H1 (cell line): ENCODE results near the gene PI4KB. TPM values are rescaled to one million over a fixed set of nuclear protein-coding genes. Genes with fewer than 3 reads are reported as not detected.

ENCODE experiments used
- CTCF ChIA-PET: fragments of 300-600 bp; sonication (Branson Sonifier 250); formaldehyde crosslinking; loops from one replicate; lab custom pipeline; 2021; ENCODE audit not compliant: partially characterized antibody; lab: Charles Lee
- POLR2A ChIA-PET: fragments of 300-600 bp; sonication (Branson Sonifier 250); formaldehyde crosslinking; loops from one replicate; lab custom pipeline; 2021; ENCODE audit warnings: inconsistent platforms; ENCODE audit not compliant: partially characterized antibody; lab: Charles Lee
- DNase-seq, 2 experiments: peaks; one replicate each; pipeline versions ENCODE4 v3.0.0 to v3.0.0-alpha.2; 2010 to 2022; ENCODE audit warnings: low spot score in 2 of 2, low read depth in 1 of 2, mixed read lengths in 1 of 2
- FAIRE-seq: peaks from 2 replicates; lab custom pipeline; 2011; peaks lifted over from hg19 to GRCh38; lab: Jason Lieb, UNC
- H2AFZ ChIP-seq: 2 replicates; pipeline ENCODE4 v1.8.1; 2012; ENCODE audit warnings: low read length, inconsistent platforms
- H2AK5ac ChIP-seq: 2 replicates; pipeline ENCODE4 v1.6.1; 2013; ENCODE audit warnings: low read depth, low read length
- H2BK120ac ChIP-seq: replicated peaks from 2 replicates; pipeline ENCODE3; 2013; ENCODE audit warnings: low read depth, low read length, inconsistent platforms
- H2BK12ac ChIP-seq: 2 replicates; pipeline ENCODE4 v1.6.1; 2013; ENCODE audit warnings: low read depth, low read length
- H2BK15ac ChIP-seq: 2 replicates; pipeline ENCODE4 v1.6.1; 2013; ENCODE audit warnings: low read length
- H2BK20ac ChIP-seq: 2 replicates; pipeline ENCODE4 v1.6.1; 2013; ENCODE audit warnings: low read length
- H2BK5ac ChIP-seq: 2 replicates; pipeline ENCODE4 v1.6.1; 2013; ENCODE audit warnings: low read depth, low read length
- H3K14ac ChIP-seq: 2 replicates; pipeline ENCODE4 v1.6.1; 2013; ENCODE audit warnings: inconsistent platforms; ENCODE audit not compliant: insufficient read length
- H3K18ac ChIP-seq: 2 replicates; pipeline ENCODE4 v1.6.1; 2013; ENCODE audit warnings: low read length; ENCODE audit errors: extremely low read depth
- H3K23ac ChIP-seq: 2 replicates; pipeline ENCODE4 v1.6.1; 2013; ENCODE audit warnings: inconsistent platforms; ENCODE audit not compliant: insufficient read length
- H3K23me2 ChIP-seq: 2 replicates; pipeline ENCODE4 v1.6.1; 2013; ENCODE audit warnings: low read depth, low read length
- H3K27ac ChIP-seq: 2 replicates; pipeline ENCODE4 v1.6.1; 2011; ENCODE audit warnings: low read depth, low read length, inconsistent platforms
- H3K27me3 ChIP-seq, 4 experiments: replicated peaks in 1 of 4; 1 replicate in 1 of 4; 2 replicates in 3 of 4; pipeline versions ENCODE4 v1.6.1 to v1.8.1; 2011 to 2013; ENCODE audit warnings: low read length in 3 of 4, mild to moderate bottlenecking in 3 of 4, inconsistent platforms in 2 of 4, mixed read lengths in 2 of 4, moderate library complexity in 1 of 4; ENCODE audit not compliant: control insufficient read depth in 3 of 4, insufficient read depth in 3 of 4; ENCODE audit errors: extremely low read depth in 1 of 4
- H3K36me3 ChIP-seq, 4 experiments: 2 replicates each; pipeline versions ENCODE4 v1.6.1 to v1.8.1; 2011 to 2013; ENCODE audit warnings: mild to moderate bottlenecking in 4 of 4, low read length in 3 of 4, moderate library complexity in 2 of 4, control low read depth in 1 of 4, inconsistent platforms in 1 of 4; ENCODE audit not compliant: insufficient read depth in 4 of 4, control insufficient read depth in 2 of 4
- H3K4ac ChIP-seq: replicated peaks from 2 replicates; pipeline ENCODE3; 2013; ENCODE audit warnings: low read length, low read depth, mixed read lengths, inconsistent platforms; ENCODE audit not compliant: insufficient read length
- H3K4me1 ChIP-seq, 4 experiments: replicated peaks in 1 of 4; 1 replicate in 1 of 4; 2 replicates in 3 of 4; pipeline versions ENCODE4 v1.6.1 to v1.8.1; 2011 to 2013; ENCODE audit warnings: low read length in 3 of 4, inconsistent platforms in 2 of 4, mixed read lengths in 1 of 4; ENCODE audit not compliant: insufficient read depth in 4 of 4, control insufficient read depth in 3 of 4
- H3K4me2 ChIP-seq, 2 experiments: 2 replicates each; pipeline versions ENCODE4 v1.6.1 to v1.8.1; 2011 to 2013; ENCODE audit warnings: low read depth in 2 of 2, low read length in 2 of 2, control low read depth in 1 of 2, inconsistent platforms in 1 of 2, mild to moderate bottlenecking in 1 of 2; ENCODE audit not compliant: insufficient read depth in 1 of 2
- H3K4me3 ChIP-seq, 4 experiments: fragments of 200-600, 300-600 bp in 1 of 4; sonication (generic), shearing (Covaris generic), sonication (Bioruptor Twin) in 1 of 4; 2 replicates each; pipeline versions ENCODE4 v1.5.1 to v1.8.1; 2011 to 2016; ENCODE audit warnings: low read length in 4 of 4, low read depth in 3 of 4, control low read depth in 2 of 4, inconsistent platforms in 2 of 4, mild to moderate bottlenecking in 2 of 4, mixed read lengths in 1 of 4, moderate library complexity in 1 of 4; ENCODE audit not compliant: insufficient read depth in 2 of 4; ENCODE audit errors: extremely low read depth in 1 of 4
- H3K56ac ChIP-seq: replicated peaks from 2 replicates; pipeline ENCODE3; 2013; ENCODE audit warnings: low read depth, mild to moderate bottlenecking, mixed read lengths, low read length, inconsistent platforms; ENCODE audit not compliant: insufficient read length
- H3K79me1 ChIP-seq: 2 replicates; pipeline ENCODE4 v1.6.1; 2013; ENCODE audit warnings: low read depth, low read length, control low read depth
- H3K79me2 ChIP-seq, 2 experiments: 2 replicates each; pipeline versions ENCODE4 v1.6.1 to v1.8.1; 2012 to 2013; ENCODE audit warnings: low read length in 2 of 2, mild to moderate bottlenecking in 2 of 2, inconsistent platforms in 1 of 2; ENCODE audit not compliant: insufficient read depth in 2 of 2, control insufficient read depth in 1 of 2
- H3K9ac ChIP-seq, 4 experiments: replicated peaks in 1 of 4; 1 replicate in 1 of 4; 2 replicates in 3 of 4; pipeline versions ENCODE4 v1.6.1 to v1.8.1; 2011 to 2013; ENCODE audit warnings: low read depth in 3 of 4, low read length in 3 of 4, control low read depth in 2 of 4, mild to moderate bottlenecking in 2 of 4, moderate library complexity in 2 of 4, inconsistent platforms in 1 of 4; ENCODE audit errors: extremely low read depth in 1 of 4
- H3K9me3 ChIP-seq, 2 experiments: 2 replicates each; pipeline versions ENCODE4 v1.6.1 to v1.8.1; 2012 to 2013; ENCODE audit warnings: mild to moderate bottlenecking in 2 of 2, moderate library complexity in 2 of 2, control low read depth in 1 of 2, inconsistent platforms in 1 of 2, low read depth in 1 of 2, low read length in 1 of 2, mixed read lengths in 1 of 2; ENCODE audit not compliant: insufficient read depth in 2 of 2
- H4K20me1 ChIP-seq, 2 experiments: replicated peaks in 1 of 2; 2 replicates each; pipeline versions ENCODE3 to v1.8.1; 2011 to 2013; ENCODE audit warnings: inconsistent platforms in 2 of 2, low read length in 2 of 2, mild to moderate bottlenecking in 1 of 2; ENCODE audit not compliant: insufficient read depth in 2 of 2, control insufficient read depth in 1 of 2
- H4K5ac ChIP-seq: 2 replicates; pipeline ENCODE4 v1.6.1; 2013; ENCODE audit warnings: low read length, low read depth, mixed read lengths, inconsistent platforms; ENCODE audit not compliant: insufficient read length
- H4K8ac ChIP-seq: 2 replicates; pipeline ENCODE4 v1.8.0; 2013; ENCODE audit warnings: mild to moderate bottlenecking, moderate library complexity, low read length, inconsistent platforms; ENCODE audit not compliant: insufficient read depth; ENCODE audit errors: extremely low read depth
- H4K91ac ChIP-seq: replicated peaks from 2 replicates; pipeline ENCODE3; 2013; ENCODE audit warnings: low read length, mixed read lengths, inconsistent platforms; ENCODE audit not compliant: insufficient read length
- ATF2 ChIP-seq: IDR thresholded peaks from 2 replicates; pipeline ENCODE4 v1.6.1; 2012; ENCODE audit warnings: low read length, inconsistent platforms
- CREB1 ChIP-seq: IDR thresholded peaks from 2 replicates; pipeline ENCODE4 v1.6.1; 2012; ENCODE audit warnings: inconsistent platforms
- RAD21 ChIP-seq, 2 experiments: IDR thresholded peaks in 1 of 2; conservative IDR thresholded peaks in 1 of 2; 2 replicates each; pipeline ENCODE4 v1.6.1; 2011; ENCODE audit warnings: low read depth in 2 of 2, low read length in 2 of 2, improper control_type of control experiment in 1 of 2, inconsistent platforms in 1 of 2, mild to moderate bottlenecking in 1 of 2, moderate library complexity in 1 of 2
- SP1 ChIP-seq: IDR thresholded peaks from 2 replicates; pipeline ENCODE4 v1.6.1; 2011; ENCODE audit warnings: low read depth, low read length
- TBP ChIP-seq: IDR thresholded peaks from 2 replicates; pipeline ENCODE4 v1.6.1; 2011; ENCODE audit warnings: low read depth, low read length, improper control_type of control experiment
- USF2 ChIP-seq: IDR thresholded peaks from 2 replicates; pipeline ENCODE4 v1.6.1; 2011; ENCODE audit warnings: low read length, improper control_type of control experiment
- YY1 ChIP-seq: IDR thresholded peaks from 2 replicates; pipeline ENCODE4 v1.6.1; 2011; ENCODE audit warnings: low read depth, mild to moderate bottlenecking, low read length
- ZNF274 ChIP-seq: IDR thresholded peaks from 2 replicates; pipeline ENCODE4 v1.7.0; 2012; ENCODE audit warnings: low read length, borderline replicate concordance; ENCODE audit errors: extremely low read depth
- whole genome bisulfite sequencing, 2 experiments: shearing (Covaris generic) in 1 of 2; methylation state at CpG; one replicate each; pipeline versions ENCODE4 v1.1.6 to v1.1.7; 2013 to 2015; ENCODE audit warnings: low lambda C conversion rate in 2 of 2, mixed read lengths in 2 of 2, inconsistent platforms in 1 of 2, low coverage in 1 of 2, missing lambda C conversion rate in 1 of 2; ENCODE audit not compliant: insufficient replicate concordance in 2 of 2, insufficient coverage in 1 of 2, insufficient read length in 1 of 2; ENCODE audit errors: extremely low coverage in 1 of 2, missing lambda C conversion rate in 1 of 2; 5-methylcytosine and 5-hydroxymethylcytosine counted together
- polyA plus RNA-seq, 7 experiments: library from polyadenylated mRNA; depleted of rRNA in 3 of 7; stranded (reverse) in 5 of 7; unstranded in 2 of 7; fragments of >200 nt in 5 of 7; fragments of 200-250 nt in 2 of 7; gene quantifications; 1 replicate in 5 of 7; 2 replicates in 1 of 7; 4 replicates in 1 of 7; pipeline versions ENCODE4 v1.2.1 to v1.2.3, GENCODE V29; 2011 to 2013; ENCODE audit warnings: missing spikeins in 2 of 7, mixed read lengths in 2 of 7
- total RNA-seq: library from RNA; stranded (reverse); fragmentation: NEBNext Ultra II Directional; extraction: Animal tissue kit (Norgen Biotek cat#: 25700); gene quantifications from 2 replicates; pipeline ENCODE4 v1.2.1, GENCODE V29; 2021

Gene PI4KB
- total and polyA plus RNA-seq, 2 of the 8 experiments (the other 6 are each of a cell fraction or from before 2014, with no cell fraction given) = 30.1 to 37.1 TPM

GRCh38 chr1:151340870-151341754, 13.9 kb upstream of the PI4KB start:
- Histone ChIP-seq H2BK20ac (no peak overlapping the region), H3K23me2 (no peaks in the 10 kb centered on the region), H3K79me2 (peaks cover 3 to 6% of the 10 kb centered on the region in 2 experiments; a peak in 3 of 4 replicates), H3K27ac (no peak overlapping the region), H4K20me1 (peaks cover 0 to 2% of the 10 kb centered on the region in 2 experiments), H2BK5ac (no peak overlapping the region), H3K56ac (no peak overlapping the region), H3K18ac (no peak overlapping the region), H3K9me3 (no peaks in the 10 kb centered on the region), H4K91ac (no peak overlapping the region), H2BK15ac (no peak overlapping the region), H3K36me3 (peaks cover 19 to 36% (median 29%) of the 10 kb centered on the region in 4 experiments), H2AFZ (no peak overlapping the region), H3K23ac (no peak overlapping the region), H3K4ac (no peak overlapping the region), H2BK120ac (no peak overlapping the region), H3K79me1 (peaks cover 6% of the 10 kb centered on the region), H3K4me1 (peaks cover 3 to 5% (median 4%) of the 10 kb centered on the region in 4 experiments; a peak in 5 of 7 replicates), H2BK12ac (no peak overlapping the region), H3K4me3 (no peak overlapping the region), H3K4me2 (no peak overlapping the region), H3K14ac (no peak overlapping the region), H3K9ac (no peak overlapping the region), H4K8ac (no peak overlapping the region), H2AK5ac (no peak overlapping the region), H3K27me3 (no peaks in the 10 kb centered on the region), H4K5ac (no peak overlapping the region)
- FAIRE-seq (peak; percentile 90), DNase-seq (no peak)
- CTCF ChIA-PET = interaction anchor here (0.6 to 8.4 kb wide), 37 partner anchors 9 to 253 kb away, joined by 3 to 129 read pairs (median 4); partner anchors contain the start of genes PI4KB, PSMB4 and SELENBP1
- POLR2A ChIA-PET = interaction anchor here (0.8 to 8.6 kb wide), 20 partner anchors 9 to 200 kb away, joined by 3 to 102 read pairs (median 4); partner anchors contain the start of genes PI4KB, PSMB4 and ZNF687
- WGBS, 2 experiments = 53% methylated on average over 7 of the region's 7 CpGs; no CpG with 5 or more reads in 1 of the 2 experiments
- TF ChIP-seq USF2 (peak; percentile 31; the same call in 1 of the 2 replicates), SP1 (0 out of 2 replicates have a peak, but pooled peaks have one; percentile 7), RAD21 (IDR thresholded peaks at IDR 0.05 in 1 of 2, conservative IDR thresholded peaks at IDR 0.05 in 1 of 2; ENCODE audit: low read depth in 2 of 2, low read length in 2 of 2) (peak; percentile 84), YY1 (no peak), CREB1 (peak; percentile 82), ATF2 (no peak), ZNF274 (no peak), TBP (peak; percentile 10; the same call in 1 of the 2 replicates)
